HG03108 (cell line): ENCODE results near the gene CHST8.
"Not testable (repeated sequence)": the region's sequence is repeated elsewhere in the genome, so short reads cannot be mapped to it uniquely, and the experiment has no call there.

Source experiments
- ATAC-seq: cut with Tn5 transposase; IDR thresholded peaks from one replicate; pipeline ENCODE4 v1.9.1; 2021; ENCODE audit warnings: moderate library complexity; ENCODE audit not compliant: unreplicated experiment

The CHST8 gene

DNA sequence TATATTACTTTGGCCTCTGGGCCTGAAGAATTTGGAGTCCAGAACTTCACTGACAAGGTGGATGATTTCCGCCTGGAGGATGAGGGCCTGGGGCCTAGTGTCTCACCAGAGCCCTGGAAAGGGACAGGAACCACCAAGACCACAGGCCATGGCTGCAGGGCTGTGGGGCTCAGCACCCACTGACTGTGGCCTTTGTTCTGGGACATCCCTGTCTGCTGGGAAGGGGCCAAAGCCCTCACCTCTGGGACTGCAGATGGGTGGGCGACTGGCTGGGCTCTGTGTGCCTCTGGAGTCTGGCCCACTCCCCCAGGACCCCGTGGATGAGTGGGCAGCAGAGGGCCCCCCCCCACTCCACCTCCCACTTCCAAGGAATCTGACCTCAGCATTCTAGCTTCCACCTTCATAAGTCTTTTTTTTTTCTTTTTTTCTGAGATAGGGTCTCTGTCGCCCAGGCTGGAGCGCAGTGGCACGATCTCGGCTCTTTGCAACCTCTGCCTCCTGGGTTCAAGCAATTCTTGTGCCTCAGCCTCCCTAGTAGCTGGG, 20.3 kb downstream of the CHST8 start:
- ATAC-seq = no peak

- no peak for ATAC-seq
These were observed 22.6 kb downstream of the CHST8 start for GRCh38 chr19:33644284-33644836.

GRCh38 chr19:33646306-33646705, 24.6 kb downstream of the CHST8 start:
- ATAC-seq = no peak

- ATAC-seq = no peak
These were observed 25.4 kb downstream of the CHST8 start for GRCh38 chr19:33647146-33647545.

DNA sequence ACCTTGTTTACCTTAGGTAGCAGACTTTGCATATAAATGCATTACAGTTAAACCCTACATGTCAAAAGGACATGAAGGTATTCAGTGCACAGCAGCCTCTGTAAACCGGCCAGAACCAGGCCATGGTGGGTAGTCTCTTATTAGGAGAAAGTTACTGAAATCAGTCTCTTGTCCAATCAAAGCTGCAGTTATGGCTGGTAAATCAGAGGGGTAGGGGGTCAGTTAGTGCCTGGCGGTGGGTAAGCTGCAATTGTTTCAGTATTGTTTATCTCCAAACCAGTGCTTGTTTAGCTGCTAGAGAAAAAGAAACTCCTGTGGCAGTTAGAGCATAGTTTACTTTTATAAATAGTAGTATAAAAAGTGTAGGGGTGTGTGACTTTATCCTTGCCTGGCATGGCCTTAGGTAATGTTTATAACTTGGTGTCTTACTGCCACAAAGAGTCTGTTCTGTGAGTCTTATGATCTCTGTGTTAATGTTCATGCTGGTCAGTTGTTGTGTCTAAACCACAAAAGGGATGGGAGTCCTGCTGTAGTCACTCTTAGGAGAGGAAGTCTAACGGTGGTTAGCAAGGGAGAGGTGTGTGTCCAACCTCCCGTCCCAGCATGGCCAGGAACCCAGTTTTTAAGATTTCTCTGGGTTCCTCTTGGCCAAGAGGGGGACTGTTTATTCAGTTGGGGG, 28.0 kb downstream of the CHST8 start:
- no peak for ATAC-seq

GRCh38 chr19:33653684-33654083, 31.9 kb downstream of the CHST8 start:
- no peak for ATAC-seq

DNA sequence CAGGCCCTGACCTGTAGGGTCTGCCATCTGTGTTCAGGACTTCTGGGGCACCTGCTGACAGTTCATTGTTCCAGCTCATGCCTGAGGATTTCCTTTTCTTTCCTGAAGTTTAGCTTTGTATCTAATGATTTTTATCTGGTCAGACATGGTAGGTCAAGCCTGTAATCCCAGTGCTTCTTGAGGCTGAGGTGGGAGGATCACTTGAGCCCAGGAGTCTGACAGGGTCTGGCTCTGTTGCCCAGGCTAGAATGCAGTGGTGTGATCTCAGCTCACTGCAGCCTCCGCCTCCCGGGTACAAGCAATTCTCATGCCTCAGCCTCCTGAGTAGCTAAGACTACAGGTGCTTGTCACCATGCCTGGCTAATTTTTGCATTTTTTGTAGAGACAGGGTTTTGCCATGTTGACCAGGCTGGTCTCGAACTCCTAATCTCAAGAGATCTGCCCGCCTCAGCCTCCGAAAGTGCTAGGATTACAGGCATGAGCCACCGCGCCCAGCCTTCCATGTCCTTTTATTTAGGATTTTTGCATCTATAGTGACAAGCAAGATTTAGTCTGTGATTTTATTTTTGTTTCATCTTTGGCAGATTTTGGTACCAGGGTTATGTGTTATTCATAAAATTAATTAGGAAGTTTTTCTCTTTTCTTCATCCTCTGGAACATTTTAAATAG, 33.2 kb downstream of the CHST8 start:
- ATAC-seq = no peak

DNA sequence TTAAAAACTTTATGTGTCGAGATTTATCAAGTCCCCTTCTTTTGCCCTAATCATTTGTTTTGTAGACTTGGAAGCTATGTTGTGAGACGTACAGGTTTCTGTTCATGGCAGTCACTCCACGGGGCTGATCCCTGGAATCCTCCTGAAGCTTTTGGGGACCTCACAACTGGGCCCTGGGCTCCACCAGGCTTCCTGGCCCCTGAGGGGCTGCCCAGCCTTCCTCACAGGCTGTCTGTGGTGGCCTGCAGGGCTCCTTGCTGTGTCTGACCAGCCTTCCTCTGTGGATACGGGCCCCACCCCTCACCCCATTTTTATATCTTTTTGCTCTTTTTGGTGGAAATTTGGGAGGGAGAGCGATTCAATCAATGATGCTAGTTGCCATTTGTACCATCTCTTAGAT, 38.1 kb downstream of the CHST8 start:
- no peak for ATAC-seq

DNA sequence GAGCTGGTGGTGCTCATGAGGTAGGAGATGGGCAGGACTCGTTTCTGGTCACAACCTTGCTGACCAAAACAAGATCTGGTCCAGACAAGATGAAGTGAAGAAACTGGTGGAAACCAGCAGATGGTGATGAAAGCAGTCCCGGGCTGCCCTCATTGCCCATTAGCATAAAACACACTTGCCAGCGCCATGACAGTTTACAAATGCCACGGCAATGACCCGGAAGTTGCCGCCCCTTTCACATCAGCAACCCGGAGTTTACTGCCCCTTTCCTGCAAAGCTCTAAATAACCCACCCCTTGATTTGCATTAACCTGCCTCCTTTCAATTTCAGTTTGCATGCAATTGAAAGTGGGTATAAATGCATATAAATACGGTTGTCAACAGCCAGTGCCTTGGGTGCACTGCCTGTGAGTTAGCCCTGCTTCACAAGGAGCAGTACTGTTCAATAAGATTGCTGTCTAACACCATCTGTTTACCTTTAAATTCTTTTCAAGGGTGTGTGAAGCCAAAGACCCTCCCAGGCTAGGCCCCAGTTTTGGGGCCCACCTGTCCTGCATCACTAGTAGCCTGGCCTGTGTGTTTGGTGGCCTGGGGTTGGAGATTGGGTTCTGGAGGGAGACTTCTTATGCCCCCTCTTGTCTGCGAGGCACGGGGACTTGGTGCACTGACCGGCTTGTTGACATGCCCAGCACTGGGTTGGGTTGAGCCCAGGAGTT, 38.8 kb downstream of the CHST8 start:
- no peak for ATAC-seq

DNA sequence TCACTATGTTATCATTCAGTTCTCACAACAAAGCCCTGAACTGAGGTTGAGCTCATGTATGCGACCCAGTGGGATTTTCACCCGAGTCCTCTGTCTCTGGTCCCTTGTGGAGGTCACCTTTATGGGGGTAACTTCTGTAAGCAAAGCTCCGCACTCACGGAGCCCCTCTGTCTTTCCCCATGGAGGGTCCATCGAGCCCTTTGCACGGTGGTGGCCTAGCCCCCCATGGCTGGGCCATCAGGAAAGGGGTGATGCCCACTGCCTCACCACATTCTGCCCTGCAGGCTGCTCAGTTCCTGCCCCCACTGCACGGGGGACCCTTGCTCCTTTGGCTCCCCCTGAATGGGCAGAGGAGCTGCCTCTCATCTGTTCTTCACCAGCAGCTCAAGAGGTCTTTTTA, 39.6 kb downstream of the CHST8 start:
- ATAC-seq = no peak

DNA sequence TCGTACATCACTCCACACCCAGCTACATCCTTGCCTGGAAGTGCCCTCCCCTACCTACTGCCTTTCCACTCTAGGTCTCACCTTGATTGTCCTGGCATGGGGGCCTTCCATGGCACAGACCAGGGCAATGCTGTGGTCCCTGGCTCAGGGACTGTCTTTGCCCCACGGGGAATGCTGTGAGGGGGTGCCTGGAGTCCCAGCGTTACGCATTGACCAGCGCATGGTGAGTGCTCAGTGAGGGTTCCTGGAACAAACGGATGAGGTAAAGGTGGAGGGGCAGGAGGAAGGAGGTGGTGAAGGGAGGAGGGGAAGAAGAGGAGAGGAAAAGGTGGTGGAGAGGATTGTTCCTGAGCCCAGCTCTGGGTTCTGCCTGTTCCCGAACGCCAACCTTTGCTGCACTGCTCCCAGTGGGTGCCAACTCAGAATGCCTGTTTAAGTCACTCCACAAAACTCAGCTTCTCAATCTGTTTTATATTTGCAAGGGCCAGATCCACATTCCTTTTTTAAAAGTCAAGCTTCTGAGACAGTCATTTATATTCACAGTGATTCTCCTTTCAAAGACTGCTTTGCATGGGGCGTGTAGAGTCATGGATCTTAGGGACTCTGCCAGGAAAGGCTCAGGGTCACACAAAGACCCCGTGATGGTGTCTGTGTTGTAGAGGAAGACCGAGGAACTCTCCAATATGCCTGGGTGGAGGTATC, 40.8 kb downstream of the CHST8 start:
- ATAC-seq = no peak

DNA sequence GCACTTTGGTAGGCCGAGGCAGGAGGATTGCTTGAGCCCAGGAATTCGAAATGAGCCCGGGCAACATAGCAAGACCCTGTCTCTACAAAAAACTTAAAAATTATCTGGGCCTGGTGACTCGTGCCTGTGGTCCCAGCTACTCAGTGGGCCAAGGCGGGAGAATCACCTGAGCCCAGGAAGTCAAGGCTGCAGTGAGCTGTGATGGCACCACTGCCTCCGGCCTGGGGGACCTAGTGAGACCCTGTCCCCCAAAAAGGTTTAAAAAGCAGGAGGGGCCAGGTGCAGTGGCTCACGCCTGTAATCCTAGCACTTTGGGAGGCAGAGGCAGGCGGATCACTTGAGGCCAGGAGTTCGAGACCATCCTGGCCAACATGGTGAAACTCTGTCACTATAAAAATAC, 41.6 kb downstream of the CHST8 start:
- ATAC-seq = not testable (repeated sequence)

DNA sequence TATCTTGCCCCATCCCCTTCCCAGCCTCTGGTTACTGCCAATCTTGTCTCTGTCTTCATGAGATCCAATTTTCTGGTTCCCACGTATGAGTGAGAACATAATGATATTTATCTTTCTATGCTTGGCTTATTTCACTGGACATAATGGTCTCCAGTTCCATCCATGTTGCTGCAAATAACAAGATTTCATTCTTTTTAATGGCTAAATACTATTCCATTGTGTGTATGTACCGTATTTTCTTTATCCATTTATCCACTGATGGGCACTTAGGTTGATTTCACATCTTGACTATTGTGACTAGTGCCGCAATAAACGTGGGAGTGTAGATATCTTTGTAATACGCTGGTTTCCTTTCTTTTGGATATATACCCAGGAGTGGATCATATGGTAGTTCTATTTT, 43.0 kb downstream of the CHST8 start:
- ATAC-seq = no peak

DNA sequence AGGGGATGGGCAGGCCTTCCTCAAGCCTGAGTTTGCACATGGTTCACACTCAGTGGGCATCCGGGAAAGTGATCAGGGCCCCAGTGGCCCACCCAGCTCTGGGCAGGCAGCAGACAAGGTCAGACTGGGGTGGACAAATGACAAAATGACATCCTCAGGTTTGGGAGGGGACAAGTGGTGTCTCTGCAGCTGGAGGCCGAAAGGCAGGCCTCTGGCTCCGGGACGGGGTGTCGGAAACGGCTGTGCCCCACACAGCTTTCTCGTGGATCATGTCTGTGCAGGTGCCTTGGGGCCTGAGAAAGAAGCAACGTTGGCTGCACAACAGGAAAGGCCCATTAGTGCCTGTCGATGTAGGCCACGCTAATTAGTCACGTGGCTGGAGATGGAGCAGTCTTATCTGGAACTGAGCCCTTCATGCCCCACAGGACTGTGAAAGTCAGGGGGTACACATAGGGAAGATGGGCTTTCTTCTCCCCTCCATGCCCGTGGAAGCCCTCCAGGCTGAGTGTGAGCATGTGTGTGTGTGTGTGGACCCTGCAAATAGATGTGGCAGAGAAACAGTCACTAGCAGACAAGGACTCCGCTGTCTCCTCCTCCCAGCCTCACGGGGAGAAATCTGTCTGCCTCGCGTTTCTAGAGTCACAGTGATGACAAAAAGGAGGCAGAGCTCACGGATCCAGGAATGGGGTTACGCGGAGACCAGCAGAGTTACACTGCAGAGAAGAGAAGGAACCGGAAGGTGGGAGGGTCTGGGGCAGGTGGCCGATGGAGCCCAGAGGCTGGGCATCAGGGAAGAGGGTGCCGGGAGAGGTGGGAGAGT, 44.2 kb downstream of the CHST8 start:
- no peak for ATAC-seq

- no peak for ATAC-seq
These were observed 45.4 kb downstream of the CHST8 start for GRCh38 chr19:33667141-33667650.

GRCh38 chr19:33667881-33668280, 46.1 kb downstream of the CHST8 start:
- no peak for ATAC-seq

- no peak for ATAC-seq
These were observed 47.2 kb downstream of the CHST8 start for GRCh38 chr19:33668968-33669367.

GRCh38 chr19:33669376-33669775, 47.6 kb downstream of the CHST8 start:
- no peak for ATAC-seq

DNA sequence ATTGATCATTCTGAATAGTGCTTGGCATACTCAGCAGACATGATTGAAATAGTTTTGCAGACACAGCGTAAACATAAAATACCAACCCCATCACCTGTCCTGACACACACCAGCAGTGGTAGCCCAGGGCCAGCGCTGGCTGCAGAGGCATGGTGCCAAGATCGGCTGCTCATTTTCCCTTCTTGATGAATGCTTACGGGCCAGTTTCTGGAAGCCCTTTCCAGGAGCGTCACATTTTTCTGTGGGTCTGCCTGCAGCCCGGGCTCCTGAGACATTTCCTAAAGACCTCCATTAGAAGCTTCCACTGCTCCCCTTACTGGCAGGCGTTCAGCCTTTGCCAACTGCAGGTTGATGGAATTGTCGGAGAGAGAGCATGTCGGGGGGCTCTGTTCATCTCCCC, 48.6 kb downstream of the CHST8 start:
- ATAC-seq = no peak

DNA sequence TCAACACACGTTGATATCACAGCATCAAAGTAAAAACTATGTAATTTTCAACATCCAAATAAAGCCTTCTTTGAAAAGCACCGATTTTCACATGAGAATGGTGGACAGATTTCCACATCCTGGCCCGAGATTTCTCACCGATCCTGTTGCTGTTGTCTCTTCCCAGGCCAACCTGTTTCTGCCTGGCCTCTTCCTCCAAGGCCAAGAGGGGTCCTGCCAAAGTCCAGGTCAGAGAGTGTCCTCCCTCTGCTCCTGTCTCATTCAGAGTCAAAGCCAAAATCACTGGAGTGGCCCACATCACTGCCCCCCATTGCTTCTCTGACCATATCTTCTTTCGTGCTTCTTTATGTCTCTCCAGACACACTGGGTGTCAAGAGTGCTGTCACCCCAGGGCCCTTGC, 49.5 kb downstream of the CHST8 start:
- ATAC-seq = no peak
